Epithelial cell of prostate (primary cell): ENCODE data around the gene SLC8A3.
A peak's percentile ranks its signal among the peaks of the same experiment; 100 is the strongest.

Source experiments
- DNase-seq: peaks from one replicate; pipeline ENCODE4 v3.0.0-alpha.2; 2011; ENCODE audit warnings: low read depth, low spot score
- H3K27ac ChIP-seq: fragments of 450-650 bp; 2 replicates; pipeline ENCODE4 v1.5.1; 2017; ENCODE audit warnings: mild to moderate bottlenecking

The SLC8A3 gene

DNA sequence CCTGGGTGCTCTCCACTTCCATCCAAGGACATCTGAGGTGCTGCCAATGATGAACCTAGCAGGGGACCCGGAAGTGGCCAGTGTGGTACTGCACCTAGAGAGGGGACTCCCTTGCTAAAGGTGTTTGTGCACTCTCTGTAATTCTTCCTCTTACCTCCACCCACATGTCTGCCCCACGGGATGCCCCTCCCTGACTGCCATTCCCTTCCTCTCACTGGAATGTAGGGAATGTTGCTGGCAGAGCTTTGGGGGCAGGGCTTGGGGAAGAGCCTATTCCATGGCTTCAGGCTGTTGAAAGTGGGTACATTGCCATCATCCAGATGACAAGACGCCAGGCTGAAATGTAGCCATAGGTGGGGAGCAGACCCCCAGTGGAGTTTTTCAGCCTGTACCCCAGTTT lies 156.3 kb downstream of the SLC8A3 start:
- DNase-seq: no peak
- H3K27ac ChIP-seq: no peak overlapping the region

DNA sequence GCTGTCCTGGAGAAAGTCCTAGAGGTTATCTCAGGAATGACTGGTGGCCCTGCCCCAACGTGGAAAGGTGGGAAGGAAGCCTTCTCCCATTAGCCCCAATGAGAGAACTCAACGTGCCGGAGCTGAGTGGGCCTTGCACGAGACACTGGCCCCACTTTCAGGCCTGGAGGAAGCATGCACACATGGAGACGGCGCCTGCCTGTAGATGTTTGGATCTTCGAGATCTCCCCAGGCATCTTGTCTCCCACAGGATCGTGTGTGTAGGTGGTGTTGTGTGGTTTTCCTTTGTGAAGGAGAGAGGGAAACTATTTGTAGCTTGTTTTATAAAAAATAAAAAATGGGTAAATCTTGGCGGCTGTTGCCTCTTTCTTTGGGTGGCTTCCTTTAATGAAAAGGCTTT lies 156.7 kb downstream of the SLC8A3 start:
- no peak for DNase-seq

DNA sequence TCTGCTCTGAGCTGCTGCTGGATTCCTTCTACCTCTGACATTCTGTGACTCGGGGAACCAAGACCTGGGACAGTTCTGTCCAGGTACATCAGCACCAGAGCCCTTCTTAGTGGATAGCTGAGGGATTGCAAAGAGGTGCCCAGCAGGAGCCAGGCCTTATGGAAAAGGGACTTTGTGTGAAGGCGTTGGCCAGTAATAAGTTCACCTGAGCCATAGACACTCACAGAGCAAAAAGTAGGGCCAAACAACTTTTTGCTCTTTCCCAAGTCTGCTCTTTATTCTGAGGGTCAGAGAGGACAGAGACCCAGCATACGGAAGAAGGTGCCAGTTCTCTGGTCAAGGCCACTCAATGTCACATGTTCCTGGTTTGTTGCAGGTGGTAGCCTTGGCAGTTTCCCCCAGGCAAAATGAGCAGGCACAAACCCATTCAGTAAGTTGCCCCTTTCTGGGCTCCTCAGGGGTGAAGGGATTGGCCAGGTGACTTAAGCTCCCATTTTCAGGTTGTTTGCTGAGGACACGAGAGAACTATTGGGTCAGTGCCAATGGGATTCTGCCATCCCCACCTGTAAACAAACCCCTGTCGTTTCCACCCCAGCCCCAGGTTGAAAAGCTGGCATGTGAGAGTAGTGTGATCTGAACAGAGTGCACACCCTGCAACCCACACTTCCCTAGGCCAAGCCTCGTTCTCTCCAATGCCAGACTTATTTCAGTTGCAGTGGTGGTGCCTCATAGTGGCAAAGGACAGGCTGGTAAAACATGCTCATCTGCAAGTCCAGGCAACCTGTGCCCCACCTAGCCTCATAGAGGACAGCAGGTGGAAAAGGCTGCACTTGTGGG lies 159.2 kb downstream of the SLC8A3 start:
- H3K27ac ChIP-seq: no peak overlapping the region
- no peak for DNase-seq

More for the DNA sequence above, 156.7 kb downstream of the SLC8A3 start:
- H3K27ac ChIP-seq: no peak overlapping the region

DNA sequence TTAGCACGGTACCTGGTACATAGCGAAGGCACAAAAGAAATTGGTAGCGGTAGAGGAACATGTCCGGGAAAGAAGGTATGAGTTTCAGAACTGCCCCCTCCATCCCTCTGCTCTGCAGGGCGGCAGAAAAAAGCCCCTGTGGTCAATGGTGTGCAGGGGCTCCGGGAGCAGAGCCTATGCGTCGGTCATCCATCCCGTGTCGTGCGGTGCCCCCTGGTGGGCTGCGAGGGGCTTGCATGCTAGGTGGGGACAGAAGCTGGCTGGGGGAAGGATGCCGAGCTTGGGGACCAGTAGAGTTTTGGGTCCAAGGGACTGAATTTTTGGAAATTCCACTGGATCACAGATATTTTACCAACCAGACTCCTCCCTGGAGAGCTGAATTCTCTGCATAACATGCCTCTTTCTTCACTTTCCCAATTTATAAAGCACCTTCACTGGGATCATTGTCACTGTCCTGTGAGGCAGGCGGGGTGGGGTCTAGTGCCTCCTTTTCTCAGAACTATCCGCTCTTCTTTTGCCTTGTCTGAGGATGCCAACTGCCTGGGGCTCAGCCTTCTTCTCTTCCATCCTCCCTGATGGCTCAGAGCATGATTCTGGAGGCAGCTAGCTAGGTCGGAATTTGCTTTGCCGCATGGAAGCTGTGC lies 160.8 kb downstream of the SLC8A3 start:
- no peak for DNase-seq

DNA sequence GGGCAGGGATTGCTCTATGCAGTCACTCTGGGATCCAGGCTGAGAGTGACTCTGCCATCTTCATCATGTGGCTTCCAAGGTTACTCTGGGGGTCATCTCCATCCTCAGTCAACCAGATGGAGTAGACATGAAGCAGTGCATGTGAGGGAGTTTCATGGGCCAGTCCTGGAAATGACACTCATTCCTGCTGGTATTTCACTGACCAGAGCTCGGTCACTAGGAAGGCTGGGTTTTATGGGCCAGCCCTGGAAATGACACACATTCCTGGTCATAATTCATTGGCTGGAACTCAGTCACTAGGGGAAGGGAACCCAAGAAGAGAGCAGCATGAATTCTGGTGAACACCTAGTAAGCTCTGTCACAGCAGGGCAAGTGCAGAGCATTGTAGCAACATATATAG lies 164.9 kb downstream of the SLC8A3 start:
- DNase-seq: no peak
- H3K27ac ChIP-seq: no peak overlapping the region

More for the DNA sequence above, 160.8 kb downstream of the SLC8A3 start:
- no peak overlapping the region for H3K27ac ChIP-seq

DNA sequence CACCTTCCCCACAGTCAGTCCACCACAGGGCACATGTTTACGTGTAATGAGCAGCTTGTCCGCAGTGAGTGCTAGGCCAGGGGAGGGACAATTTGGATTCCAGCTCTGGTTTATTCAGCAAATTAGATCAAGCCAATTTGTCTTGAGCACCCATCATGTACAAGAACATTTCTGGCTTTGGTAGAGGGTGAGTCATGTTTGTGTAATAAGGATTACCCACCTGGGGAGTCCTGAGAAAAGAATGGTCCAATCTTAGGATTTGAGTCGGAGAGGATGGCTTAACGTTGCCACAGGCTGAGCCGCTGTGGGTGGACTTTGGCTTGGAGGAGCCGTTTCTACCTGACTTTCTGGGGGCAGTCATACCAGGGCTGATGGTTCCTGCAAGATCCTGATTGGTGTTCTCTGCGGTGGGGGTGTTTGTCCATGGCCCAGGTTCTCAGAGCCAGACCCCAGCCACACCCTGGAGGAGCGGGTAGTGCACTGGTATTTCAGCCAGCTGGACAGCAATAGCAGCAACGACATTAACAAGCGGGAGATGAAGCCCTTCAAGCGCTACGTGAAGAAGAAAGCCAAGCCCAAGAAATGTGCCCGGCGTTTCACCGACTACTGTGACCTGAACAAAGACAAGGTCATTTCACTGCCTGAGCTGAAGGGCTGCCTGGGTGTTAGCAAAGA lies 165.8 kb downstream of the SLC8A3 start:
- DNase-seq: no peak

DNA sequence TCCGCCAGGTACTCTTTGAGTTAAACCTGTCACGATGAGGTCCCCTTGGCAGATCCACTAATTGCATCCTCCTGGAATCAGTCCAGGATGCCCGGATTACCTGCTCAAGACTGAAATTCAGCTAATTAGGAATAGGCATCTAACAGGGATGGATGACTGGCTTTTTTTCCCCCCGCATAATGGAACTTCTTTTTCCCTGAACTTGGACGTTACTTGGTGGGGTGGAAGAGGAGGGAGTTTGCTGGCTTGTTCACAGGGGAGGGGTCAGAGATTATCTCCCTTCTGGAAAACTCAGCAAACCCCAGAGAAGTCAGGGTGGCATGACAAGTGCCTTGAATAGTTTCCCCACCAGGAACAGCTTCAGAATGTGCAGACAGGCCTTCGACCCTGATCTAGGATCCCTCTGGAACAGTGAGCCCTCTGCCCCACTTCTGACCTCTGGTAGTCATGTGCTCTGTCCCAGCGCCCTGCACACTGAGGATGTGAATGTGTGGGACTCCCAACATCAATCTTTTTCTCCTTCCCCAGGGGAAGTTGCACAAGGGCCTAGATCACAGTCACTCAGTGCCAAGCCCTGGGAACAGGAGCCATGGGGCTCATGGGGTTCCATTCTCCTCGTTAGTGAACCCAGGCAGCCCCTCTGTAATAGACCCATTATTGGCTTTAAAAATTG lies 167.1 kb downstream of the SLC8A3 start:
- DNase-seq: no peak
- H3K27ac ChIP-seq: no peak overlapping the region

More for the DNA sequence above, 165.8 kb downstream of the SLC8A3 start:
- no peak overlapping the region for H3K27ac ChIP-seq

DNA sequence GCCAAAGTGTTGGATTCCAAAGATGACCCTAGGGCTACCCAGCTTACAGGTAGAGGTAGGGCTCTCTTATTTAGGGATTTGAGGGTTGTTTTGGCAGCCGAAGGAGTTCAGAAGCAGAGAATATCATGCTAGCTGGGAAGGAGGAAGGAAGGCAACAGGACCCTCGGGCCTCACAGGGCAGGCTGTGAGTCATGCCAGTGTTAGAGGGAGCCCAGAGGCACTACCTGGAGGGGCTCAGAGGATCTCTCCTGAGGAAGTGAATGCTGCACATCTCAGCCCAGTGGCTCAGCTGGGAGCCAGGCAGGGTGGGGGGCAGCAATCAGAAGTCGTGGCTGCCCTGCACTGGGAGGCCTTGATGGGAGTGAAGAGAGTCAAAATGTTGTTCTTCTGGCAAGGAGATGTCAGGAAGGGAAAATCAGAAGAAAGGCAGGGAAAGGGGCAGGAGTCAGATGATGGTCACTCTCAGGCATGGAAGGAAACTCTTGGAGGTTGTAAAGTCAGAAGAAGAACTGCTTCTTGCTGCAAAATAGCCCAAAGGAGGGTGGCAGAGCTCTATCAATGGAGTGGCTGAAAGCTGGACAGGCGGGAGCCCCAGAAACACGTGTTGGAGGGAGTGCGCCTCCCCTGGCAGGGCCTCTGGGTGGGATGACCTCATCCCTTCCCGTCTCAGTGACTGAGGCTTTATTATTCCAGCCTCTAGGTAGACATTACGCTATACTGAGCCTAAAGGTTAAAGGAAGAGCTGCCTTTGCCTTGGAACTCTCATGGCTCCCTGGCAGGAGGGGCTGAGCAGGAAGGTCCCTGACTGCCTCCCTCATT lies 168.2 kb downstream of the SLC8A3 start:
- no peak for DNase-seq
- no peak overlapping the region for H3K27ac ChIP-seq

DNA sequence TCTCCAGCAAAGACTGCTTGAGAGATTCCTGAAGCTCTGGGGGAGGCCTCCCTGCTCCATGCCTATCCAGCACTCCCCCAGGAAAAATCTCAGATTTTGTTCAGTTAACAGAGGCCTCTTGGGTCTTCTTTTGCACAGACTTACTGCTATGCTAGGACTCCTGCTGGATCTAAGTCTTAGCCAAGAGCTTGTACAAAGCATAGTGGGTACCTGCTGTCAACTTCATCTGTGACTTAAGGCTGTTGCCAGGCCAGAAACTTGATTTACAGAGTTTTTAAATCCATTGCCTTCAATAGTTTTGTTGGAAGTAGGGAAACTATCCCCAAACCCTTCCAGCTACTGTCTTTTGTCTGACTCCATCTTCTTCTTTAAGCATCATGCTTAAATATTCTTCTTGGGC lies 169.1 kb downstream of the SLC8A3 start:
- DNase-seq: no peak
- H3K27ac ChIP-seq: no peak overlapping the region

DNA sequence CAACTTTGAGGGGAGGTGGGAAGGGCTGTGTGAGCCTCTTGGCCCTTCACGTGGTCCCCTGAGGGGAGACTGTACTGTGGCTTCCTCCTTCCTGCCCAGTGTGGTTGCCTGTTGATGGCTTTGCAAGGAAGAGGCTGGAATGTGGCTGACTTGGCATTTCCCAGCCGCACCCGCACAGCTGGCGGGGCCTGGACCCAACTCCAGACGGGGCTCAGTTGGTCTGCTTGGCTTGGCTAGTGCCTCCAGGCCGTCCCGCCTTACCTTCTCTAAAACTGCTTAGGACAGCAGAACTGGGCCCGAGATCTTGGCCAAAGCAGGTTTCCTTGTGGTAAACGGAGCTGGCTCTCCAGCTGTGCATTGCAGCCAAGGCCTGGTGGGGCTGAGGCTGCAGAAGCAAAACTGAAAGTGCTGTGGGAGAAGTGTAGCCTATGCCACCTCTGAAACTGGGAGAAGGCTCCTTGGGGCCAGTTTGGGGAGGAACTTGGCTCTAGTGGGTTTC lies 170.0 kb downstream of the SLC8A3 start:
- H3K27ac ChIP-seq: no peak overlapping the region
- no peak for DNase-seq

DNA sequence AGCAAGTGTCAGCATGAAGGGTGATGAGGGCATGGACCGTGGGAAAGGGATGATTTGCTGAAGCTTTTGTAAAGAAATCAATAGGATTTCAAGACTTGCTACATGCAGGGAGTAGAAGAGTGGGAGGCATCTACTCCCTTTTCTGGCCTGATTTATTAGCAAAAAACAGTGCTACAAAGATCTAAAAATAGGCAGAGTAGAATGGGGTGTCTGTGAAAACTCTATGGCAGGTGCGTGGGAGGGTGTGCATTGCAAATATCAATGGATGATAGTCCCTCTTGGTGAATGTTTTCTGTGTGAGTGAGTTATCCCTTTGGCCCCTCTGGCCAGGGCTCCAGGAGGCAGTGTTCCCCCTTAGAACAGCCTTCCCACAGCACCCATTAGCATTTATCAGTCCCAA lies 170.5 kb downstream of the SLC8A3 start:
- H3K27ac ChIP-seq: no peak overlapping the region
- DNase-seq: no peak

DNA sequence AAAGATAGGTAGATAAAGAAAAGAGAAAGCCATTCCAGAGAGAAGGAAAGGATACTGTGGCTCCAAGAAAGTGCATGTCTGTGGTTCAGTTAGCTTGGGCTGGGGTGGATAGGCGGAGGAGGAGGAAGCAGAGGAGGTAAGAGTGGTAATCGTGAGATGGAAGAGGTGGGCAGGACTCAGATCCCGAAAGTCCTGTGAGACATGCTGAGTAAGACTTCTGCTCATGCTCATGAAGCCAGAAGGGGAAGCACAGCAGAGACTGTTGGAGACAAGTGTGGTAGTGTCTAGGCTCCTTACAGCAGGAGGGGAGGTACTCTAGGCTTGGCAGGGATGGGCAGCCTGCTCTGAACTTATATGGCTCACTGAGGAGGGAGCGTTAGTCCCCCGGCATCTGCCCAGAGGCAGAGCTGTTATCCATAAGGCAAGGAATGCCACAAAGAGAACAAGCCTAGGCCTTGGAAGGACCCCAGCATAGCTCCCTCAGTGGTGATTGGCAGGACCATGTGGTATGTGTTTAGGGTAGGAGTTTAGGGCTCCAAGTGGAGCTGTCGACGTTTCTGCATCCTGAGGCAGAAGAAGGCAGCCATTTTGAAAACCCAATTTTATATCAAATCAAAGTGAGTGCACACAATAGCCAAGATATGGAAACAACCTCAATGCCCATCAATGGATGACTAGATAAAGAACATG lies 174.2 kb downstream of the SLC8A3 start:
- no peak overlapping the region for H3K27ac ChIP-seq
- no peak for DNase-seq

DNA sequence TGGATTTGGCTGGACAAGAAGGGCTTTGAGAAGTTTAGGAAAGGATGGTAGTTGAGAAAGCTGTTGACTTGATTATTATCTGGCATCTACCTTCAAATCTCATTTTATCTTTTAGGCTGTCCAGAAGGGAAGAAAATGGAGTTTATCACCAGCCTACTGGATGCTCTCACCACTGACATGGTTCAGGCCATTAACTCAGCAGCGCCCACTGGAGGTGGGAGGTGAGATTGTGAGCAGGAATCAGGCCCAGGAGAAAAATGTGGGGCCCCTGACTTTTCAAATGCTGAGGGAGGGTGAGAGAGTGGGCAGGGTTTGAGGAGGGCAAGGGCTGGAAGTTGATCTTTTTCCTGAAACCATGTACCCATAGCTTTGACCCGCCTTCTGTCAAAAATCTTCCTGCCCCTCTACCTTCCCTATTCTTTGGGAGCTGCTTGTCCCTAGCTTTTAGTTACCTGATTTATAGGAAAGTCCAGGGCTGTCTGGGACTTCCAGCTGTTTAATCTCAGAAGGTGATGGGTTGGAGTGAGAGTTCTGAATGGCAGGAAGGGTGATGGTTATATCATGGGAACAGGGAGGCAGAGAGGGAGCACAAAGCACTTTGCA lies 175.4 kb downstream of the SLC8A3 start:
- DNase-seq: no peak
- no peak overlapping the region for H3K27ac ChIP-seq

DNA sequence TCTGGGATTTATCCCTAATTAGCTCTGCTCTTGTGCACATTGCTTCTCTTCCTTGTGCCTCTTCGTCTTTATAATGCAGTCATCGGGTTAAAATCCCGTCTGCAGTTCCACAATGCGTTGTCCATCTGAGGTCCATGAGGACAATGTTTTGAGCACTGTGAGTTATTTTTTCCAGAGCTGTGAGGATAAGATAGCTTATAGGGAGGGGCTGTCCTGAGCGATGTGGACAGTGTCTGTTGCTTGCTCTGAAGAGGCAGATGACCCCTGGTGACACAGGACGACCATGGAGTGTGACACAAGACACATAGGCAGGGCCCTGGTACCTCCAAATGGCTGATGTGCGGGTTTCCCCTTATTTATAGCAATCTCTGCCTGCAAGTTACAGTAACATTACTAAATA lies 177.0 kb downstream of the SLC8A3 start:
- DNase-seq: no peak
- no peak overlapping the region for H3K27ac ChIP-seq

DNA sequence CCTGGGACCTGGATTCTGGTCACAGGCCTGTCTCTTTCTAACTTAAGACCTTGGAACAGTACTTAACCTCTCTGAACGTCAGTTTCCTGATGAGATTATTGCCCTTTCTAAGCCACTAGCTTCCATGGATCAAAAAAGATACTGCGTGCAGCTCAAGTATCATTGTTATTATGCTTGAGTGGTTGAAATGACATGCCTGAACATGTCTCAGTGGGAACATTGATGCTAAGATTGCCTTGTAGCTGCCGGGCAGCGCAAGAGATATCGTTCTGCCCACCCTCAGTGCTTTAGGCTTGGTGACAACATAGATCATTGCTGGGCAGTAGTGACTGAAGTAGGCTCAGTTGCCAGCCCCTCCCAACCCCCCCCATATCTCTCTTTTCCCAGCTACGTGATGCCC lies 177.7 kb downstream of the SLC8A3 start:
- H3K27ac ChIP-seq: peak overlapping the region; percentile 46
- no peak for DNase-seq

DNA sequence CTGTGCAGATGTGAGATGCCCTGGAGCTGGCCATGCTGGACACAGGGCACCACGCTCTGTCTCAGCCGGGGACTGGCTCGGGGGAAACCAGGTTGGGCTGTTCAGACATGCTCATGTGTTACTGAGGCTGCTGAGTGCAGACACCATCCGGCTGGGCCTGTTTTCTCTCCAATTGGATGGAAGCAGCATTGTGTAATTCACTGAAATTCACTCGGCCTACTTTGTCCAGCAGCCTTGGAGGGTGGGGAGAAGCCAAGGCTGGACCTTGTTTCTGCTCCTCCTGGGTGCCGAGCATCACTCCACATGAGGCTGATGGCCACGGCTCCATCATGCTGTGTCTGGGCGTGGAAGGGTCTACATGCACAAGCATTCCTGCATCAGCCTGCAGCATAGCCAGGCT lies 178.8 kb downstream of the SLC8A3 start:
- peak overlapping the region; percentile 46 for H3K27ac ChIP-seq
- no peak for DNase-seq

DNA sequence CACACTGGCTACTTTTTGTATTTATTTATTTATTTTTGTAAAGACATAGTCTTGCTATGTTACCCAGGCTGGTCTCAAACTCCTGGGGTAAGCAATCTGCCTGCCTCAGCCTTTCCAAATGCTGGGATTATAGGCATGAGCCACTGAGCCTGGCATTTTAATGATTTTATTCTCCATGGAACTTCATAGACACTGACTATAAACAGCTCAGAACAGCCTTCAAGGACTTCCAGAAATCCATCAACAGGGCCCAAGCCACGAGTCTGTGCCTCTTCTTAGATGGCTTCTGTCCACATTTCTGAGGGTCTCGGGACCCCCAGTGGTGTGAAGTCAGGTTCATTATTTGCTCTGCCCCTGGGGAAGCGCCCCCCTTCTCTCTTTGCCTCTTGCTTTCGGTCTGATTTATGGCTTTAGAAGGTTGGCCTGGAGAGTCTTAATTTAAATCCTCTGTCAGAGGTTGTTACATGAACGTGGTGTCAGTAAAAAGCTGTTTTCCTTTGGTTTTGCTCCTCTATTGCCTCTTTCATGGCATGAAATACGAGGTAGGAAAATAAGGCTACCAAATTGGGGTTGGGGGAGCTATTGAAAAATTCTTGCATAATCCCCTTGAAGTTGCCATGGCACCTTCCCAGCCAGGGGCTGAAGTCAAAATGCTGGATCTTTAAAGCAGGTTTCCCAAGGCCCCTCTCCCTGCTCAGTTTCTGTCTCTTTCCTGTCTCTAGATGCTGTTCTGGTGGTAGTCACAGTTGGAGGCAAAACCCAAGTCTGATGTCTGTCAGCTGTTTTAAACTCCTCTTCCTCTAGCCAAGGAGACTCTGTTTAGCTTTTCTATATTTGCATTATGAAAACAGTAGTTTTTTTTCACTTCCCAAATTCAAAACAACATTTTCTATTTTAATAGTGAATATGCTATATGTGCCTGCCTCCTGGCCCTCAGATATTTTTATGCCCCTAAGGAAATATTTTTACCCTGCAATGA lies 180.2 kb downstream of the SLC8A3 start:
- DNase-seq: no peak
- H3K27ac ChIP-seq: peak overlapping the region; percentile 46

DNA sequence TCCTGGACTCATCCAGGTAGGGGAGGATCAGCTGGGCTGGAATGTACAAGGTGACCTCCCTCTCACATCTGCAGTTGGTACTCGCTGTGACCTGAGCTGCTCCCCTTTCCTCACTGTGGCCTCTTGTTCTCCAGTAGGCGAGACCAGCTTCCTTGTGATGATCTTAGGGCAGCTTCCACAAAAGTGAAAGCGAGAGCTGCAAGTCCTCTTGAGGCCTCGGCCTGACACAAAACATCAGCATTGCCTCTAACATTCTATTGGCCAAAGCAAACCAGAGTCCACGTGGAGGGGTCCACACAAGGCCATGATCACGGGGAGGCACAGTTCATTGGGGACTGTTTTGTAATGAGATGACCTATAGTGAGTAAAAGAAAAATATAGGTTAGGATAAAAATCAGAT lies 182.1 kb downstream of the SLC8A3 start:
- H3K27ac ChIP-seq: no peak overlapping the region
- no peak for DNase-seq
